ENCODE data around the gene NRIP1. TPM values are rescaled to one million over a fixed set of nuclear protein-coding genes. Genes with fewer than 3 reads are reported as not detected.
A peak's percentile ranks its signal among the peaks of the same experiment; 100 is the strongest.

NRIP1 gene
- total RNA-seq, 4 donors from 2014 or later = 38.5 to 63.7 (median 55.6) TPM

- intact Hi-C loops (cut with DNase I; ENCODE audit: low total_unique reads) = no loop called here
- WGBS, 2 donors (ENCODE audit: low coverage in 1 of 2) = 67 to 83% methylated on average over 2 of the region's 2 CpGs
- Histone ChIP-seq H3K27me3 (no peaks in the 10 kb centered on the region), H3K27ac (peak overlapping the region in 2 of 4 donors; percentile 25 to 33), H3K4me1 (peaks cover 2 to 70% (median 41%) of the 10 kb centered on the region in 4 donors), H3K9me3 (no peaks in the 10 kb centered on the region), H3K4me3 (no peak overlapping the region), H3K36me3 (no peaks in the 10 kb centered on the region)
- TF ChIP-seq POLR2A (IDR thresholded peaks at IDR 0.05) = no peak
- no peak for TF ChIP-seq POLR2AphosphoS5 (IDR thresholded peaks at IDR 0.05)
- no peak for TF ChIP-seq EP300 (IDR thresholded peaks at IDR 0.05; ENCODE audit: low read depth)
- TF ChIP-seq CTCF (IDR thresholded peaks at IDR 0.05) = no peak
- in situ Hi-C loops (cut with MboI; ENCODE audit: low pct_ligation_motif_present in 1 of 4, low pct_unique_long_range_greater_than_20kb in 1 of 4, low sequenced_read_pairs in 3 of 4) = no loop called here
- no peak for DNase-seq
Observed at GRCh38 chr21:15004721-15005370, 60.0 kb downstream of the NRIP1 start.

GRCh38 chr21:15003463-15004135 lies 61.2 kb downstream of the NRIP1 start:
- H3K27me3 ChIP-seq = no peaks in the 10 kb centered on the region
- TF ChIP-seq EP300 (IDR thresholded peaks at IDR 0.05; ENCODE audit: low read depth) (no peak), POLR2AphosphoS5 (IDR thresholded peaks at IDR 0.05) (no peak), CTCF (IDR thresholded peaks at IDR 0.05) (no peak), POLR2A (IDR thresholded peaks at IDR 0.05) (no peak)
- no peak overlapping the region for H3K4me3 ChIP-seq
- no peak for DNase-seq
- in situ Hi-C loops (cut with MboI; ENCODE audit: low pct_ligation_motif_present in 1 of 4, low pct_unique_long_range_greater_than_20kb in 1 of 4, low sequenced_read_pairs in 3 of 4) (no loop called here), intact Hi-C loops (cut with DNase I; ENCODE audit: low total_unique reads) (no loop called here)
- no peak overlapping the region for H3K27ac ChIP-seq
- H3K9me3 ChIP-seq = no peaks in the 10 kb centered on the region
- no peaks in the 10 kb centered on the region for H3K36me3 ChIP-seq
- H3K4me1 ChIP-seq = peaks cover 2 to 83% (median 50%) of the 10 kb centered on the region in 4 donors
- 70 to 84% methylated on average over 3 to 6 of the region's 6 CpGs for WGBS, 2 donors (ENCODE audit: low coverage in 1 of 2)

GRCh38 chr21:15001857-15002606 lies 62.8 kb downstream of the NRIP1 start:
- in situ Hi-C loops (cut with MboI; ENCODE audit: low pct_ligation_motif_present in 1 of 4, low pct_unique_long_range_greater_than_20kb in 1 of 4, low sequenced_read_pairs in 3 of 4) = no loop called here
- WGBS, 2 donors (ENCODE audit: low coverage in 1 of 2) = 41 to 44% methylated on average over 9 to 15 of the region's 15 CpGs
- Histone ChIP-seq H3K9me3 (no peaks in the 10 kb centered on the region), H3K27me3 (no peaks in the 10 kb centered on the region), H3K36me3 (no peaks in the 10 kb centered on the region), H3K4me1 (peaks cover 2 to 78% (median 49%) of the 10 kb centered on the region in 4 donors), H3K4me3 (no peak overlapping the region), H3K27ac (peak overlapping the region in 1 of 4 donors; percentile 23)
- no peak for DNase-seq
- intact Hi-C loops (cut with DNase I; ENCODE audit: low total_unique reads) = no loop called here
- TF ChIP-seq CTCF (IDR thresholded peaks at IDR 0.05) (no peak), POLR2AphosphoS5 (IDR thresholded peaks at IDR 0.05) (no peak), POLR2A (IDR thresholded peaks at IDR 0.05) (no peak), EP300 (IDR thresholded peaks at IDR 0.05; ENCODE audit: low read depth) (no peak)

- peaks cover under 1 to 72% (median 45%) of the 10 kb centered on the region in 4 donors for H3K4me1 ChIP-seq
Observed at GRCh38 chr21:15001113-15001512, 63.7 kb downstream of the NRIP1 start.

More at GRCh38 chr21:15001113-15001512, 63.7 kb downstream of the NRIP1 start:
- Histone ChIP-seq H3K27ac (no peak overlapping the region), H3K36me3 (no peaks in the 10 kb centered on the region), H3K27me3 (no peaks in the 10 kb centered on the region), H3K9me3 (no peaks in the 10 kb centered on the region), H3K4me3 (no peak overlapping the region)
- WGBS, 2 donors (ENCODE audit: low coverage in 1 of 2) = 51 to 54% methylated on average over 2 of the region's 2 CpGs
- in situ Hi-C loops (cut with MboI; ENCODE audit: low pct_ligation_motif_present in 1 of 4, low pct_unique_long_range_greater_than_20kb in 1 of 4, low sequenced_read_pairs in 3 of 4) = no loop called here
- intact Hi-C loops (cut with DNase I; ENCODE audit: low total_unique reads) = no loop called here
- DNase-seq = no peak
- no peak for TF ChIP-seq CTCF (IDR thresholded peaks at IDR 0.05)
- no peak for TF ChIP-seq POLR2A (IDR thresholded peaks at IDR 0.05)
- no peak for TF ChIP-seq POLR2AphosphoS5 (IDR thresholded peaks at IDR 0.05)
- TF ChIP-seq EP300 (IDR thresholded peaks at IDR 0.05; ENCODE audit: low read depth) = no peak

Measured in transverse colon (tissue), 4 donors.